Caco-2 (cell line): ENCODE measurements around the gene CPED1. TPM values are rescaled to one million over a fixed set of nuclear protein-coding genes. Genes with fewer than 3 reads are reported as not detected.

ENCODE experiments used
- BruUV-seq: library from RNA; stranded (reverse); fragments of 400-500 nt; replicated peaks from 2 replicates; lab custom pipeline; 2021; lab: Mats Ljungman, UMichigan
- CTCF ChIA-PET: fragments of 300-600 bp; sonication (Branson Sonifier 250); formaldehyde crosslinking; loops from one replicate; lab custom pipeline; 2022; ENCODE audit warnings: antibody characterized with exemption; lab: Charles Lee
- POLR2A ChIA-PET: fragments of 300-600 bp; sonication (Branson Sonifier 250); formaldehyde crosslinking; loops from one replicate; lab custom pipeline; 2022; ENCODE audit warnings: antibody characterized with exemption; lab: Charles Lee
- DNase-seq, 2 experiments: peaks; one replicate each; pipeline versions ENCODE4 v3.0.0 to v3.0.0-alpha.2; 2020 to 2022
- H3K27me3 ChIP-seq: replicated peaks from 2 replicates; pipeline ENCODE4 v1.6.0; 2011; ENCODE audit warnings: low read length; ENCODE audit not compliant: control insufficient read depth, insufficient read depth
- H3K36me3 ChIP-seq: 2 replicates; pipeline ENCODE4 v1.5.1; 2011; ENCODE audit warnings: low read length; ENCODE audit not compliant: control insufficient read depth, insufficient read depth
- H3K4me1 ChIP-seq: fragments of 250-450 bp; sonication (Bioruptor Pico); 2 replicates; pipeline ENCODE4 v1.5.1; 2020; ENCODE audit warnings: mild to moderate bottlenecking
- H3K4me3 ChIP-seq: 2 replicates; pipeline ENCODE4 v1.5.1; 2011; ENCODE audit warnings: low read depth, mild to moderate bottlenecking, control low read depth, low read length
- H3K9me3 ChIP-seq: fragments of 250-450 bp; sonication (Bioruptor Pico); 2 replicates; pipeline ENCODE4 v1.5.1; 2020; ENCODE audit warnings: mild to moderate bottlenecking, moderate library complexity
- H3K27ac Mint-ChIP-seq: one replicate; pipeline ENCODE4 v1.8.0; 2022; ENCODE audit warnings: mixed read lengths; ENCODE audit not compliant: unreplicated experiment
- H3K27me3 Mint-ChIP-seq: one replicate; pipeline ENCODE4 v1.8.0; 2022; ENCODE audit warnings: mixed read lengths; ENCODE audit not compliant: insufficient read depth, unreplicated experiment
- H3K36me3 Mint-ChIP-seq: one replicate; pipeline ENCODE4 v1.8.0; 2022; ENCODE audit warnings: mild to moderate bottlenecking, mixed read lengths; ENCODE audit not compliant: insufficient read depth, unreplicated experiment
- H3K4me1 Mint-ChIP-seq: one replicate; pipeline ENCODE4 v1.8.0; 2022; ENCODE audit warnings: low read depth, mixed read lengths; ENCODE audit not compliant: unreplicated experiment
- H3K4me3 Mint-ChIP-seq: one replicate; pipeline ENCODE4 v1.8.0; 2022; ENCODE audit warnings: mild to moderate bottlenecking, moderate library complexity, mixed read lengths; ENCODE audit not compliant: unreplicated experiment
- H3K9me3 Mint-ChIP-seq: one replicate; pipeline ENCODE4 v1.8.0; 2022; ENCODE audit warnings: mixed read lengths; ENCODE audit not compliant: unreplicated experiment
- CTCF ChIP-seq, 2 experiments: fragments of 200-600 bp in 1 of 2; IDR thresholded peaks; 1 replicate in 1 of 2; 2 replicates in 1 of 2; pipeline versions ENCODE4 v1.5.1 to v1.8.0; 2011 to 2022; ENCODE audit warnings: antibody characterized with exemption in 1 of 2, control low read depth in 1 of 2, inconsistent platforms in 1 of 2, low read depth in 1 of 2, low read length in 1 of 2, mild to moderate bottlenecking in 1 of 2, moderate library complexity in 1 of 2; ENCODE audit not compliant: insufficient read depth in 1 of 2, severe bottlenecking in 1 of 2, unreplicated experiment in 1 of 2
- intact Hi-C: fragments of 100-400 bp; cut with micrococcal nuclease; formaldehyde crosslinking; loops from one replicate; pipeline ENCODE4 v1.10.0; 2022; ENCODE audit not compliant: unreplicated experiment
- total RNA-seq: library from RNA; stranded (reverse); gene quantifications from 2 replicates; pipeline ENCODE4 v1.2.3, GENCODE V29; 2022

The CPED1 gene
- total RNA-seq, 1 experiment from 2014 or later, result 0.23 TPM

GRCh38 chr7:121042899-121043298, 54.4 kb downstream of the CPED1 start:
- ChIA-PET POLR2A (no interaction called here), CTCF (no interaction called here)
- Histone ChIP-seq H3K27me3 (no peaks in the 10 kb centered on the region), H3K4me1 (no peaks in the 10 kb centered on the region), H3K4me3 (no peak overlapping the region), H3K36me3 (no peaks in the 10 kb centered on the region), H3K9me3 (no peaks in the 10 kb centered on the region)
- no peak for TF ChIP-seq CTCF (IDR thresholded peaks at IDR 0.05; ENCODE audit: insufficient read depth in 1 of 2, low read depth in 1 of 2, low read length in 1 of 2, severe bottlenecking in 1 of 2, unreplicated experiment in 1 of 2)
- Mint-ChIP-seq H3K36me3 (no peaks in the 10 kb centered on the region), H3K9me3 (peaks cover 5% of the 10 kb centered on the region), H3K27me3 (no peaks in the 10 kb centered on the region), H3K27ac (no peak overlapping the region), H3K4me3 (no peak overlapping the region), H3K4me1 (peaks cover 3% of the 10 kb centered on the region)
- no peak for DNase-seq
- intact Hi-C loops, result no loop called here
- BruUV-seq, result no TSS peak

- Mint-ChIP-seq H3K27ac (no peak overlapping the region), H3K4me3 (no peak overlapping the region), H3K4me1 (peaks cover 6% of the 10 kb centered on the region), H3K27me3 (no peaks in the 10 kb centered on the region), H3K9me3 (peaks cover 10% of the 10 kb centered on the region), H3K36me3 (no peaks in the 10 kb centered on the region)
- ChIA-PET POLR2A (no interaction called here), CTCF (no interaction called here)
- H3K9me3 ChIP-seq, result no peaks in the 10 kb centered on the region
- no peaks in the 10 kb centered on the region for H3K27me3 ChIP-seq
- H3K4me3 ChIP-seq, result no peak overlapping the region
- no peaks in the 10 kb centered on the region for H3K4me1 ChIP-seq
- DNase-seq, result no peak
- H3K36me3 ChIP-seq, result no peaks in the 10 kb centered on the region
- BruUV-seq, result no TSS peak
- TF ChIP-seq CTCF (IDR thresholded peaks at IDR 0.05; ENCODE audit: insufficient read depth in 1 of 2, low read depth in 1 of 2, low read length in 1 of 2, severe bottlenecking in 1 of 2, unreplicated experiment in 1 of 2), result no peak
- intact Hi-C loops, result no loop called here
These were observed 55.1 kb downstream of the CPED1 start for GRCh38 chr7:121043314-121044234.

- ChIA-PET CTCF (no interaction called here), POLR2A (no interaction called here)
- no peak for DNase-seq
- Mint-ChIP-seq H3K27ac (no peak overlapping the region), H3K27me3 (no peaks in the 10 kb centered on the region), H3K36me3 (no peaks in the 10 kb centered on the region), H3K4me1 (peaks cover 12% of the 10 kb centered on the region), H3K9me3 (peaks cover 10% of the 10 kb centered on the region), H3K4me3 (no peak overlapping the region)
- Histone ChIP-seq H3K4me3 (no peak overlapping the region), H3K36me3 (no peaks in the 10 kb centered on the region), H3K4me1 (peaks cover 9% of the 10 kb centered on the region; the same call in 1 of the 2 replicates), H3K27me3 (no peaks in the 10 kb centered on the region), H3K9me3 (no peaks in the 10 kb centered on the region)
- intact Hi-C loops, result no loop called here
- BruUV-seq, result no TSS peak
- TF ChIP-seq CTCF (IDR thresholded peaks at IDR 0.05; ENCODE audit: insufficient read depth in 1 of 2, low read depth in 1 of 2, low read length in 1 of 2, severe bottlenecking in 1 of 2, unreplicated experiment in 1 of 2), result no peak
These were observed 56.6 kb downstream of the CPED1 start for GRCh38 chr7:121045090-121045489.
